ENCODE data around the gene CALHM5.

- TF ChIP-seq CTCF (conservative IDR thresholded peaks at IDR 0.05; ENCODE audit: low read length) (no peak), EZH2phosphoT487 (IDR thresholded peaks at IDR 0.05; ENCODE audit: borderline replicate concordance) (no peak)
Measured at GRCh38 chr6:116467096-116467495, 44.3 kb upstream of the CALHM5 start.
